H9 (cell line): Measurements from ENCODE around the gene LETMD1. TPM values are rescaled to one million over a fixed set of nuclear protein-coding genes. Genes with fewer than 3 reads are reported as not detected.

Experiments used
- DNase-seq: peaks from one replicate; pipeline ENCODE4 v3.0.0-alpha.2; 2017
- H2AFZ ChIP-seq: one replicate; pipeline ENCODE4 v1.6.1; 2013; ENCODE audit warnings: mild to moderate bottlenecking, low read length, control low read depth, moderate library complexity
- H2AK5ac ChIP-seq: 2 replicates; pipeline ENCODE4 v1.6.1; 2013; ENCODE audit warnings: low read length, control low read depth, mixed read lengths; ENCODE audit not compliant: insufficient read length
- H2BK120ac ChIP-seq: one replicate; pipeline ENCODE4 v1.6.1; 2013; ENCODE audit warnings: low read depth, mild to moderate bottlenecking, low read length, control low read depth, inconsistent platforms; ENCODE audit not compliant: poor library complexity, severe bottlenecking
- H2BK12ac ChIP-seq: 2 replicates; pipeline ENCODE4 v1.6.1; 2013; ENCODE audit warnings: low read length, control low read depth, mixed read lengths, low read depth; ENCODE audit not compliant: insufficient read length
- H2BK15ac ChIP-seq: 2 replicates; pipeline ENCODE4 v1.6.1; 2013; ENCODE audit warnings: low read depth, low read length, control low read depth
- H2BK20ac ChIP-seq: one replicate; pipeline ENCODE4 v1.6.1; 2013; ENCODE audit warnings: low read depth, mild to moderate bottlenecking, low read length, control low read depth, inconsistent platforms; ENCODE audit not compliant: poor library complexity, severe bottlenecking
- H2BK5ac ChIP-seq: 2 replicates; pipeline ENCODE4 v1.6.1; 2013; ENCODE audit warnings: low read length, control low read depth, mixed read lengths; ENCODE audit not compliant: insufficient read length
- H3K14ac ChIP-seq: 2 replicates; pipeline ENCODE4 v1.6.1; 2013; ENCODE audit warnings: low read length, control low read depth; ENCODE audit not compliant: insufficient read depth
- H3K18ac ChIP-seq: 2 replicates; pipeline ENCODE4 v1.6.1; 2013; ENCODE audit warnings: low read depth, mild to moderate bottlenecking, mixed read lengths, low read length, control low read depth; ENCODE audit not compliant: insufficient read length
- H3K23ac ChIP-seq: 2 replicates; pipeline ENCODE4 v1.6.1; 2013; ENCODE audit warnings: low read length, control low read depth, mixed read lengths, low read depth; ENCODE audit not compliant: insufficient read length
- H3K23me2 ChIP-seq: 2 replicates; pipeline ENCODE4 v1.6.1; 2013; ENCODE audit warnings: low read depth, mild to moderate bottlenecking, mixed read lengths, low read length, control low read depth; ENCODE audit not compliant: insufficient read length, poor library complexity, severe bottlenecking
- H3K27ac ChIP-seq: 2 replicates; pipeline ENCODE4 v1.5.1; 2013; ENCODE audit warnings: low read length, control low read depth, mixed read lengths, low read depth; ENCODE audit not compliant: insufficient read length
- H3K27me3 ChIP-seq: 2 replicates; pipeline ENCODE4 v1.6.1; 2013; ENCODE audit warnings: low read length, control low read depth, inconsistent platforms; ENCODE audit not compliant: insufficient read depth
- H3K4ac ChIP-seq: 2 replicates; pipeline ENCODE4 v1.6.1; 2013; ENCODE audit warnings: low read depth, mild to moderate bottlenecking, control low read depth, inconsistent platforms, low read length, moderate library complexity
- H3K4me1 ChIP-seq: 2 replicates; pipeline ENCODE4 v1.6.1; 2013; ENCODE audit warnings: low read length, control low read depth, inconsistent platforms; ENCODE audit not compliant: insufficient read depth
- H3K4me2 ChIP-seq: 2 replicates; pipeline ENCODE4 v1.6.1; 2013; ENCODE audit warnings: low read length, control low read depth, mixed read lengths; ENCODE audit not compliant: insufficient read length, insufficient read depth
- H3K56ac ChIP-seq: 2 replicates; pipeline ENCODE4 v1.6.1; 2013; ENCODE audit warnings: low read depth, mild to moderate bottlenecking, mixed read lengths, low read length, control low read depth; ENCODE audit not compliant: insufficient read length
- H3K79me1 ChIP-seq: 2 replicates; pipeline ENCODE4 v1.6.1; 2013; ENCODE audit warnings: low read depth, mild to moderate bottlenecking, moderate library complexity, low read length, control low read depth, inconsistent platforms; ENCODE audit not compliant: insufficient read depth, poor library complexity, severe bottlenecking
- H3K79me2 ChIP-seq: 2 replicates; pipeline ENCODE4 v1.6.1; 2013; ENCODE audit warnings: low read length, control low read depth, inconsistent platforms; ENCODE audit not compliant: insufficient read depth
- H3K9ac ChIP-seq: 2 replicates; pipeline ENCODE4 v1.6.1; 2013; ENCODE audit warnings: low read length, control low read depth, mixed read lengths; ENCODE audit not compliant: insufficient read length; ENCODE audit errors: extremely low read depth
- H3K9me3 ChIP-seq: one replicate; pipeline ENCODE4 v1.6.1; 2013; ENCODE audit warnings: low read depth, low read length, inconsistent platforms; ENCODE audit not compliant: control insufficient read depth
- H3T11ph ChIP-seq: one replicate; pipeline ENCODE4 v1.6.1; 2013; ENCODE audit warnings: mild to moderate bottlenecking, low read length, control low read depth, inconsistent platforms
- H4K20me1 ChIP-seq: one replicate; pipeline ENCODE4 v1.6.1; 2013; ENCODE audit not compliant: control insufficient read depth, insufficient read length, insufficient read depth
- H4K5ac ChIP-seq: 2 replicates; pipeline ENCODE4 v1.6.1; 2013; ENCODE audit warnings: low read depth, mild to moderate bottlenecking, mixed read lengths, low read length, control low read depth; ENCODE audit not compliant: insufficient read length
- H4K8ac ChIP-seq: replicated peaks from 2 replicates; pipeline ENCODE4 v1.6.1; 2013; ENCODE audit warnings: low read length, control low read depth, mixed read lengths, low read depth; ENCODE audit not compliant: insufficient read length
- H4K91ac ChIP-seq: 2 replicates; pipeline ENCODE4 v1.6.1; 2013; ENCODE audit warnings: low read depth, mild to moderate bottlenecking, moderate library complexity, mixed read lengths, low read length, control low read depth; ENCODE audit not compliant: insufficient read length
- H3K27ac Mint-ChIP-seq, 3 experiments: 2 replicates in 2 of 3; 3 replicates in 1 of 3; pipeline ENCODE4 v1.8.0; 2020 to 2021; ENCODE audit warnings: mixed read lengths in 3 of 3, mild to moderate bottlenecking in 1 of 3, moderate library complexity in 1 of 3
- H3K27me3 Mint-ChIP-seq: 2 replicates; pipeline ENCODE4 v1.8.0; 2021; ENCODE audit warnings: low read depth, mild to moderate bottlenecking, moderate library complexity, mixed read lengths
- H3K36me3 Mint-ChIP-seq, 3 experiments: 2 replicates in 2 of 3; 3 replicates in 1 of 3; pipeline ENCODE4 v1.8.0; 2020 to 2021; ENCODE audit warnings: low read depth in 3 of 3, mixed read lengths in 3 of 3; ENCODE audit not compliant: insufficient read depth in 1 of 3
- H3K4me1 Mint-ChIP-seq, 2 experiments: 2 replicates each; pipeline ENCODE4 v1.8.0; 2020; ENCODE audit warnings: mixed read lengths in 2 of 2
- H3K4me3 Mint-ChIP-seq, 2 experiments: 2 replicates in 1 of 2; 3 replicates in 1 of 2; pipeline ENCODE4 v1.8.0; 2020 to 2021; ENCODE audit warnings: mild to moderate bottlenecking in 2 of 2, mixed read lengths in 2 of 2, moderate library complexity in 1 of 2
- H3K9me3 Mint-ChIP-seq, 2 experiments: 2 replicates in 1 of 2; 3 replicates in 1 of 2; pipeline ENCODE4 v1.8.0; 2020; ENCODE audit warnings: mild to moderate bottlenecking in 2 of 2, mixed read lengths in 2 of 2, moderate library complexity in 1 of 2
- CTCF ChIP-seq: fragments of 200-600 bp; sonication (generic); conservative IDR thresholded peaks from 3 replicates; pipeline ENCODE4 v1.8.0; 2021; ENCODE audit warnings: antibody characterized with exemption, mild to moderate bottlenecking
- WGBS: extraction: QIAGEN DNeasy Blood & Tissue Kit; methylation state at CpG from one replicate; pipeline ENCODE4 v1.1.7; 2013; ENCODE audit warnings: missing lambda C conversion rate, low lambda C conversion rate, mixed read lengths; ENCODE audit not compliant: insufficient read length; ENCODE audit errors: extremely low coverage; 5-methylcytosine and 5-hydroxymethylcytosine counted together
- total RNA-seq: library from RNA; stranded (reverse); gene quantifications from 2 replicates; pipeline ENCODE4 v1.2.1, GENCODE V29; 2021

The LETMD1 gene
- total RNA-seq, 1 experiment from 2014 or later, result 34.9 TPM

- peaks cover 4% of the 10 kb centered on the region in 2 experiments for H3K4me1 Mint-ChIP-seq
- no peaks in the 10 kb centered on the region for H3K4me1 ChIP-seq
- no peak overlapping the region for H3K18ac ChIP-seq
- H3K79me2 ChIP-seq, result no peaks in the 10 kb centered on the region
- H4K8ac ChIP-seq, result no peak overlapping the region
- DNase-seq, result no peak
- H3K79me1 ChIP-seq, result no peaks in the 10 kb centered on the region
- no peak overlapping the region for H2BK12ac ChIP-seq
- H3K27ac ChIP-seq, result no peak overlapping the region
- no peak overlapping the region for H2BK20ac ChIP-seq
- H3K9me3 Mint-ChIP-seq, result no peaks in the 10 kb centered on the region
- H2BK5ac ChIP-seq, result no peak overlapping the region
- no peak overlapping the region for H2BK15ac ChIP-seq
- H4K91ac ChIP-seq, result no peak overlapping the region
- no peak overlapping the region for H2AK5ac ChIP-seq
- H3K9me3 ChIP-seq, result no peaks in the 10 kb centered on the region
- no peak overlapping the region for H3K4ac ChIP-seq
- H3K4me3 Mint-ChIP-seq, result no peak overlapping the region
- no peaks in the 10 kb centered on the region for H3K27me3 ChIP-seq
- 0 out of 7 replicates have a peak overlapping the region, but pooled peaks of 1 of the 3 experiments have one; percentile 8 for H3K27ac Mint-ChIP-seq
- no peak overlapping the region for H4K5ac ChIP-seq
- no CpG with 5 or more reads among the region's 4 CpGs for WGBS
- no peak overlapping the region for H3K4me2 ChIP-seq
- no peak overlapping the region for H2AFZ ChIP-seq
- H3K36me3 Mint-ChIP-seq, result no peaks in the 10 kb centered on the region
- H3K23me2 ChIP-seq, result no peaks in the 10 kb centered on the region
- H4K20me1 ChIP-seq, result no peaks in the 10 kb centered on the region
- no peak overlapping the region for H3K23ac ChIP-seq
- TF ChIP-seq CTCF, result no peak
- no peak overlapping the region for H2BK120ac ChIP-seq
- no peak overlapping the region for H3K56ac ChIP-seq
- no peak overlapping the region for H3T11ph ChIP-seq
- no peak overlapping the region for H3K9ac ChIP-seq
- no peak overlapping the region for H3K14ac ChIP-seq
- H3K27me3 Mint-ChIP-seq, result peaks cover 3% of the 10 kb centered on the region
Measured at GRCh38 chr12:51033457-51034089, 14.6 kb upstream of the LETMD1 start.
